GM23338 (cell line): ENCODE measurements around the gene DLX2. TPM values are rescaled to one million over a fixed set of nuclear protein-coding genes. Genes with fewer than 3 reads are reported as not detected.

Source experiments
- CREB1 ChIP-seq: fragments of 250-450 bp; sonication (Bioruptor Pico); IDR thresholded peaks from 2 replicates; pipeline ENCODE4 v1.5.0; 2020; ENCODE audit warnings: low read depth, mild to moderate bottlenecking, moderate library complexity
- CTCF ChIP-seq, 2 experiments: fragments of 200-600 bp in 1 of 2; sonication (generic) in 1 of 2; conservative IDR thresholded peaks; 2 replicates each; pipeline versions ENCODE4 v1.5.1 to v1.6.1; 2016 to 2017; ENCODE audit warnings: antibody characterized with exemption in 2 of 2, low read depth in 2 of 2, mild to moderate bottlenecking in 2 of 2, moderate library complexity in 1 of 2
- JUNB ChIP-seq: IDR thresholded peaks from one replicate; pipeline ENCODE4 v1.6.1; 2016; ENCODE audit warnings: antibody characterized with exemption; ENCODE audit not compliant: unreplicated experiment
- NANOG ChIP-seq: IDR thresholded peaks from 2 replicates; pipeline ENCODE4 v1.6.1; 2016; ENCODE audit warnings: antibody characterized with exemption, borderline replicate concordance
- REST ChIP-seq: IDR thresholded peaks from one replicate; pipeline ENCODE4 v1.6.1; 2018; ENCODE audit warnings: antibody characterized with exemption; ENCODE audit not compliant: unreplicated experiment
- ZNF462 ChIP-seq: fragments of 250-450 bp; sonication (Bioruptor Pico); IDR thresholded peaks from 2 replicates; pipeline ENCODE4 v1.5.0; 2020; ENCODE audit warnings: mild to moderate bottlenecking, moderate library complexity
- polyA plus RNA-seq: library from polyadenylated mRNA; unstranded; fragments of >200 nt; fragmentation: Nextera tagmentation; extraction: Ambion mirVana; gene quantifications from 2 replicates; pipeline ENCODE4 v1.2.1, GENCODE V29; 2016
- total RNA-seq: library from RNA; depleted of rRNA; stranded (reverse); fragments of >200 nt; shearing (Covaris generic); gene quantifications from 2 replicates; pipeline ENCODE4 v1.2.3, GENCODE V29; 2014

Gene DLX2
- total and polyA plus RNA-seq, 2 experiments from 2014 or later, result 0.08 to 0.24 TPM

- TF ChIP-seq ZNF462 (CRISPR knock-in tag) (no peak), JUNB (no peak), NANOG (no peak), REST (no peak), CTCF (conservative IDR thresholded peaks at IDR 0.05; ENCODE audit: low read depth in 2 of 2) (no peak), CREB1 (CRISPR knock-in tag) (no peak)
These were observed 35.2 kb upstream of the DLX2 start (continued) for GRCh38 chr2:172137943-172138342.
